ENCODE data around the gene FAS. TPM values are rescaled to one million over a fixed set of nuclear protein-coding genes. Genes with fewer than 3 reads are reported as not detected.

FAS gene
- total and polyA plus RNA-seq, 2 experiments from 2014 or later: 3.1 to 4.3 TPM

DNA sequence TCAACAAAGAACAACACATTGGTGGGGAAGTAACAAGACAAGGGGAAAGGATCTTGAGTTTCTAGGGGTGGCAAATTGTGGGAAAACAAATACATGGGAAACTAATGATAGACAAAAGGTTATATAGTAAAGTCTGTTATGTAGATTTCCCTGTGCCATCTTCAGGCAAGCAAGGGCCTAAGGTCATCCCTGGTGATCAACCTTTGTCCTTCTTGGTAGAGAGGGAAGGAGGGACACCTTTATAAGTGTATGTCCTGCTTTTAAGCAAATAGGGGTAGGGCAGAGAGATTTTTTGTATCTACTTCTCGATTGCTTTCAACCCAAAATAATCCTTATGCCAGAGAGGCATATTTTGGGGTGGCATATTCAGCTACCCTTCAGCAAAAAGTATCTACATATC, 26.2 kb upstream of the FAS start (continued):
- TF ChIP-seq, protein P1, sequence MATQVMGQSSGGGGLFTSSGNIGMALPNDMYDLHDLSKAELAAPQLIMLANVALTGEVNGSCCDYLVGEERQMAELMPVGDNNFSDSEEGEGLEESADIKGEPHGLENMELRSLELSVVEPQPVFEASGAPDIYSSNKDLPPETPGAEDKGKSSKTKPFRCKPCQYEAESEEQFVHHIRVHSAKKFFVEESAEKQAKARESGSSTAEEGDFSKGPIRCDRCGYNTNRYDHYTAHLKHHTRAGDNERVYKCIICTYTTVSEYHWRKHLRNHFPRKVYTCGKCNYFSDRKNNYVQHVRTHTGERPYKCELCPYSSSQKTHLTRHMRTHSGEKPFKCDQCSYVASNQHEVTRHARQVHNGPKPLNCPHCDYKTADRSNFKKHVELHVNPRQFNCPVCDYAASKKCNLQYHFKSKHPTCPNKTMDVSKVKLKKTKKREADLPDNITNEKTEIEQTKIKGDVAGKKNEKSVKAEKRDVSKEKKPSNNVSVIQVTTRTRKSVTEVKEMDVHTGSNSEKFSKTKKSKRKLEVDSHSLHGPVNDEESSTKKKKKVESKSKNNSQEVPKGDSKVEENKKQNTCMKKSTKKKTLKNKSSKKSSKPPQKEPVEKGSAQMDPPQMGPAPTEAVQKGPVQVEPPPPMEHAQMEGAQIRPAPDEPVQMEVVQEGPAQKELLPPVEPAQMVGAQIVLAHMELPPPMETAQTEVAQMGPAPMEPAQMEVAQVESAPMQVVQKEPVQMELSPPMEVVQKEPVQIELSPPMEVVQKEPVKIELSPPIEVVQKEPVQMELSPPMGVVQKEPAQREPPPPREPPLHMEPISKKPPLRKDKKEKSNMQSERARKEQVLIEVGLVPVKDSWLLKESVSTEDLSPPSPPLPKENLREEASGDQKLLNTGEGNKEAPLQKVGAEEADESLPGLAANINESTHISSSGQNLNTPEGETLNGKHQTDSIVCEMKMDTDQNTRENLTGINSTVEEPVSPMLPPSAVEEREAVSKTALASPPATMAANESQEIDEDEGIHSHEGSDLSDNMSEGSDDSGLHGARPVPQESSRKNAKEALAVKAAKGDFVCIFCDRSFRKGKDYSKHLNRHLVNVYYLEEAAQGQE (IDR thresholded peaks at IDR 0.05; ENCODE audit: unreplicated experiment): no peak
- no peak for TF ChIP-seq ZNF331 (CRISPR knock-in tag; IDR thresholded peaks at IDR 0.05; ENCODE audit: low read depth)
- no peak for TF ChIP-seq STAT1 (IDR thresholded peaks at IDR 0.05; ENCODE audit: unreplicated experiment)

GRCh38 chr10:88964869-88965415, 25.7 kb upstream of the FAS start:
- Mint-ChIP-seq H3K4me3 (no peak overlapping the region), H3K27me3 (ENCODE audit: insufficient read depth, low read depth, poor library complexity) (no peaks in the 10 kb centered on the region), H3K9me3 (no peaks in the 10 kb centered on the region), H3K36me3 (ENCODE audit: low read depth) (no peaks in the 10 kb centered on the region), H3K4me1 (peaks cover 4% of the 10 kb centered on the region; the same call in 2 of the 3 replicates), H3K27ac (no peak overlapping the region)
- H3K4me3 ChIP-seq: no peak overlapping the region
- no peaks in the 10 kb centered on the region for H3F3A ChIP-seq (replicated peaks; ENCODE audit: low read depth)
- no peak for ATAC-seq
- no peak for DNase-seq (ENCODE audit: low spot score)
- H3K36me3 ChIP-seq (ENCODE audit: insufficient read depth): no peaks in the 10 kb centered on the region
- H3K79me2 ChIP-seq (replicated peaks; ENCODE audit: insufficient read depth): no peaks in the 10 kb centered on the region
- no peak overlapping the region for H2AFZ ChIP-seq
- no peaks in the 10 kb centered on the region for H3K27me3 ChIP-seq (ENCODE audit: insufficient read depth)
- H3K27ac ChIP-seq (ENCODE audit: low read depth): no peak overlapping the region
- no peaks in the 10 kb centered on the region for H3K9me2 ChIP-seq (ENCODE audit: insufficient read depth)
- H3K4me2 ChIP-seq: no peak overlapping the region
- H3K4me1 ChIP-seq (ENCODE audit: insufficient read depth): no peaks in the 10 kb centered on the region
- H4K20me1 ChIP-seq (replicated peaks; ENCODE audit: insufficient read depth): no peaks in the 10 kb centered on the region
- no peak for TF ChIP-seq EZH2 (IDR thresholded peaks at IDR 0.05; ENCODE audit: low read depth, unreplicated experiment)
- TF ChIP-seq NANOG (IDR thresholded peaks at IDR 0.05; ENCODE audit: borderline replicate concordance): no peak

GRCh38 chr10:88966797-88967196, 23.8 kb upstream of the FAS start:
- DNase-seq (ENCODE audit: low spot score) (no peak), ATAC-seq (no peak)
- H3K9me3 Mint-ChIP-seq: no peaks in the 10 kb centered on the region
- Histone ChIP-seq H3K27me3 (ENCODE audit: insufficient read depth) (no peaks in the 10 kb centered on the region), H2AFZ (no peak overlapping the region), H3K27ac (ENCODE audit: low read depth) (no peak overlapping the region), H3K9me2 (ENCODE audit: insufficient read depth) (no peaks in the 10 kb centered on the region), H3K79me2 (replicated peaks; ENCODE audit: insufficient read depth) (no peaks in the 10 kb centered on the region), H3F3A (replicated peaks; ENCODE audit: low read depth) (no peaks in the 10 kb centered on the region), H3K4me3 (no peak overlapping the region), H3K4me2 (no peak overlapping the region), H3K4me1 (ENCODE audit: insufficient read depth) (no peaks in the 10 kb centered on the region), H4K20me1 (replicated peaks; ENCODE audit: insufficient read depth) (no peaks in the 10 kb centered on the region), H3K36me3 (ENCODE audit: insufficient read depth) (no peaks in the 10 kb centered on the region)
- H3K27ac Mint-ChIP-seq: no peak overlapping the region
- peaks cover 4% of the 10 kb centered on the region; the same call in 2 of the 3 replicates for H3K4me1 Mint-ChIP-seq
- no peaks in the 10 kb centered on the region for H3K36me3 Mint-ChIP-seq (ENCODE audit: low read depth)
- H3K4me3 Mint-ChIP-seq: no peak overlapping the region
- H3K27me3 Mint-ChIP-seq (ENCODE audit: insufficient read depth, low read depth, poor library complexity): no peaks in the 10 kb centered on the region
- TF ChIP-seq POLR2AphosphoS5 (IDR thresholded peaks at IDR 0.05; ENCODE audit: low read depth) (no peak), ETS1 (IDR thresholded peaks at IDR 0.05) (no peak), ZNF462 (CRISPR knock-in tag; IDR thresholded peaks at IDR 0.05) (no peak)
